PC-3 (cell line): Measurements from ENCODE around the gene KCNK2. TPM values are rescaled to one million over a fixed set of nuclear protein-coding genes. Genes with fewer than 3 reads are reported as not detected.

ENCODE experiments used
- ATAC-seq: fragments of 200-7000 bp; cut with Tn5 transposase; 2 replicates; pipeline ENCODE4 v1.9.1; 2020; ENCODE audit warnings: mild to moderate bottlenecking, moderate library complexity
- BruUV-seq: library from RNA; stranded (reverse); fragments of 400-500 nt; replicated peaks from 2 replicates; lab custom pipeline; 2021; lab: Mats Ljungman, UMichigan
- CTCF ChIA-PET: fragments of 300-600 bp; sonication (Branson Sonifier 250); formaldehyde crosslinking; loops from one replicate; lab custom pipeline; 2022; ENCODE audit warnings: antibody characterized with exemption; lab: Charles Lee
- POLR2A ChIA-PET: fragments of 300-600 bp; sonication (Branson Sonifier 250); formaldehyde crosslinking; loops from one replicate; lab custom pipeline; 2022; ENCODE audit warnings: antibody characterized with exemption; ENCODE audit not compliant: unreplicated experiment; lab: Charles Lee
- DNase-seq: peaks from one replicate; pipeline ENCODE4 v3.0.0-alpha.2; 2015
- H2AFZ ChIP-seq: fragments of 300-600 bp; sonication (generic); 2 replicates; pipeline ENCODE4 v1.6.0; 2016; ENCODE audit warnings: antibody characterized with exemption, low read length
- H3F3A ChIP-seq: fragments of 300-600 bp; sonication (generic); one replicate; pipeline ENCODE4 v1.6.0; 2017; ENCODE audit warnings: antibody characterized with exemption, low read length, control low read depth, mild to moderate bottlenecking; ENCODE audit not compliant: unreplicated experiment
- H3K27ac ChIP-seq: fragments of 300-600 bp; sonication (generic); 2 replicates; pipeline ENCODE4 v1.5.1; 2016; ENCODE audit warnings: mild to moderate bottlenecking, low read length
- H3K27me3 ChIP-seq: fragments of 300-600 bp; sonication (generic); 2 replicates; pipeline ENCODE4 v1.6.1; 2016; ENCODE audit warnings: low read length, mixed read lengths
- H3K36me3 ChIP-seq: fragments of 300-600 bp; sonication (generic); 2 replicates; pipeline ENCODE4 v1.6.1; 2016; ENCODE audit warnings: low read depth, mixed run types, low read length, mixed read lengths
- H3K4me1 ChIP-seq: fragments of 300-600 bp; sonication (generic); 2 replicates; pipeline ENCODE4 v1.5.1; 2016; ENCODE audit warnings: low read length; ENCODE audit not compliant: insufficient read depth
- H3K4me2 ChIP-seq: fragments of 300-600 bp; sonication (generic); 2 replicates; pipeline ENCODE4 v1.6.0; 2016; ENCODE audit warnings: low read length
- H3K4me3 ChIP-seq: fragments of 300-600 bp; sonication (generic); 2 replicates; pipeline ENCODE4 v1.5.1; 2016; ENCODE audit warnings: mild to moderate bottlenecking, low read length, mixed read lengths
- H3K79me2 ChIP-seq: fragments of 300-600 bp; sonication (generic); 2 replicates; pipeline ENCODE4 v1.6.1; 2017; ENCODE audit warnings: low read length, mixed read lengths
- H3K9ac ChIP-seq: fragments of 300-600 bp; sonication (generic); 2 replicates; pipeline ENCODE4 v1.6.0; 2016; ENCODE audit warnings: mild to moderate bottlenecking, low read length
- H3K9me2 ChIP-seq: fragments of 300-600 bp; sonication (generic); replicated peaks from 2 replicates; pipeline ENCODE4 v1.6.1; 2016; ENCODE audit warnings: mixed run types, low read length, mixed read lengths
- H3K9me3 ChIP-seq: fragments of 300-600 bp; sonication (generic); 2 replicates; pipeline ENCODE4 v1.6.1; 2016; ENCODE audit warnings: low read length, mixed read lengths
- H4K20me1 ChIP-seq: fragments of 300-600 bp; sonication (generic); 2 replicates; pipeline ENCODE4 v1.6.1; 2016; ENCODE audit warnings: low read length, mixed read lengths
- EZH2 ChIP-seq: fragments of 300-600 bp; sonication (generic); IDR thresholded peaks from one replicate; pipeline ENCODE4 v1.6.1; 2017; ENCODE audit warnings: antibody characterized with exemption, mild to moderate bottlenecking, low read length; ENCODE audit not compliant: unreplicated experiment
- EZH2phosphoT487 ChIP-seq: fragments of 300-600 bp; sonication (generic); IDR thresholded peaks from 2 replicates; pipeline ENCODE4 v1.6.1; 2018; ENCODE audit warnings: mild to moderate bottlenecking, antibody characterized with exemption, low read length, borderline replicate concordance
- intact Hi-C: fragments of 100-400 bp; cut with micrococcal nuclease; formaldehyde crosslinking; loops from 2 replicates; pipeline ENCODE4 v1.9.0; 2023
- total RNA-seq: library from RNA; depleted of rRNA; stranded (reverse); fragments of >200 nt; gene quantifications from 2 replicates; pipeline ENCODE4 v1.2.3, GENCODE V29; 2014
- TF ChIP-seq, protein P1 (sequence below): fragments of 300-600 bp; sonication (generic); conservative IDR thresholded peaks from 2 replicates; pipeline ENCODE4 v1.5.1; 2017; ENCODE audit warnings: antibody characterized with exemption, low read depth, mild to moderate bottlenecking, low read length

The KCNK2 gene
- total RNA-seq, 1 experiment from 2014 or later = not detected

DNA sequence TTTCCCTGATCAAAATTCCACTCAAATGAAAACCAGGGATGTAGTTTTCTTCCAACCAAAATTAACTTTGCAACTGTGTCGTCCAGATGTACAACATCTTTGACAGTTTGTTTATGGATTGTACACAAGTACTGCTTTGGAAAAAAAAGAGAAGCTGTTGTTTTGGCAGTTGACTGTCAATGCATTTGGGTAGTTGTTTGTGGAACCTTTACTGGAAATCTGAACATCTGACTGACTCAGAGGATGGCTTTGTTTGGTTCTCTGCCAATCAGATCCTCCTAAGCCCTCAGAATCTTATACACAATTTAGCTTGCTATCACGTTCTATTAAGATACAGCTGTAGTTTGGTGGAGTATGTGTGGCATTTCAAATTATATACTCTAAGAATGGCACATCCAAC lies 195.0 kb downstream of the KCNK2 start:
- ATAC-seq = peak; percentile 12

DNA sequence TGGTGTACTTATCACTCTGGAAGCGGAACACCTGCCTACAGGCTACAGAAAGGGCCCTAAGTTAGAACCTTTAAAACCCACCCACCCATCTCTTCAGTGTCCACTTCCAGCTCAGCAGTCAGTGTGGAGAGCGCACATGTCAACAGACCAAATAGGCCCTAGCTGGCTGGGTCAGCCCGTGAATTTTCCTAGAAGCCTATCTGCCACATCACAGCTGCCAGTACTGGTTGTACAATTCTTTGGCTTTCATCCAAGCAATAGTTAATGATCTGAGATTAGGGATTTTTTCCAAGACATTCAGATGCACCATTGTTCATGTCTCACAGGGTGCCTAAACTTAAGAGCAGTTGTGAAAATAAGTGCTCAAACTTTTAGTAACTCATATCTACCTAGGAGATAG lies 197.1 kb downstream of the KCNK2 start:
- H3K27ac ChIP-seq = no peak overlapping the region
- CTCF ChIA-PET = no interaction called here
- BruUV-seq = no TSS peak
- TF ChIP-seq EZH2phosphoT487 (no peak), EZH2 (no peak)
- TF ChIP-seq, protein P1, sequence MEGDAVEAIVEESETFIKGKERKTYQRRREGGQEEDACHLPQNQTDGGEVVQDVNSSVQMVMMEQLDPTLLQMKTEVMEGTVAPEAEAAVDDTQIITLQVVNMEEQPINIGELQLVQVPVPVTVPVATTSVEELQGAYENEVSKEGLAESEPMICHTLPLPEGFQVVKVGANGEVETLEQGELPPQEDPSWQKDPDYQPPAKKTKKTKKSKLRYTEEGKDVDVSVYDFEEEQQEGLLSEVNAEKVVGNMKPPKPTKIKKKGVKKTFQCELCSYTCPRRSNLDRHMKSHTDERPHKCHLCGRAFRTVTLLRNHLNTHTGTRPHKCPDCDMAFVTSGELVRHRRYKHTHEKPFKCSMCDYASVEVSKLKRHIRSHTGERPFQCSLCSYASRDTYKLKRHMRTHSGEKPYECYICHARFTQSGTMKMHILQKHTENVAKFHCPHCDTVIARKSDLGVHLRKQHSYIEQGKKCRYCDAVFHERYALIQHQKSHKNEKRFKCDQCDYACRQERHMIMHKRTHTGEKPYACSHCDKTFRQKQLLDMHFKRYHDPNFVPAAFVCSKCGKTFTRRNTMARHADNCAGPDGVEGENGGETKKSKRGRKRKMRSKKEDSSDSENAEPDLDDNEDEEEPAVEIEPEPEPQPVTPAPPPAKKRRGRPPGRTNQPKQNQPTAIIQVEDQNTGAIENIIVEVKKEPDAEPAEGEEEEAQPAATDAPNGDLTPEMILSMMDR = no peak
- intact Hi-C loops = loop anchor here (10.0 kb wide), 1 partner anchor 315 kb away; no protein-coding TSS in a partner anchor
- DNase-seq (no peak), ATAC-seq (no peak)
- no peaks in the 10 kb centered on the region for H3K36me3 ChIP-seq
- H3F3A ChIP-seq = no peaks in the 10 kb centered on the region
- no peaks in the 10 kb centered on the region for H4K20me1 ChIP-seq
- H3K27me3 ChIP-seq = no peaks in the 10 kb centered on the region
- no peak overlapping the region for H2AFZ ChIP-seq
- no peak overlapping the region for H3K4me2 ChIP-seq
- H3K9me3 ChIP-seq = no peaks in the 10 kb centered on the region
- POLR2A ChIA-PET = no interaction called here
- peaks cover 6% of the 10 kb centered on the region for H3K4me1 ChIP-seq
- H3K4me3 ChIP-seq = no peak overlapping the region
- H3K9ac ChIP-seq = no peak overlapping the region
- no peaks in the 10 kb centered on the region for H3K79me2 ChIP-seq
- no peaks in the 10 kb centered on the region for H3K9me2 ChIP-seq

More for the DNA sequence above, 195.0 kb downstream of the KCNK2 start:
- Histone ChIP-seq H3K9me3 (no peaks in the 10 kb centered on the region), H3K9me2 (no peaks in the 10 kb centered on the region), H3K4me3 (no peak overlapping the region), H3K4me2 (no peak overlapping the region), H3K36me3 (no peaks in the 10 kb centered on the region), H3K4me1 (peaks cover 21% of the 10 kb centered on the region), H4K20me1 (no peaks in the 10 kb centered on the region), H3K9ac (no peak overlapping the region), H3K27ac (no peak overlapping the region), H3K79me2 (no peaks in the 10 kb centered on the region), H3K27me3 (no peaks in the 10 kb centered on the region), H2AFZ (no peak overlapping the region), H3F3A (peaks cover 4% of the 10 kb centered on the region)
- DNase-seq = peak; percentile 48
- POLR2A ChIA-PET = interaction anchor here (0.5 kb wide), 1 partner anchor 564 kb away, joined by 8 read pairs; no protein-coding TSS in a partner anchor
- CTCF ChIA-PET = no interaction called here
- no TSS peak for BruUV-seq
- TF ChIP-seq EZH2 (no peak), EZH2phosphoT487 (no peak)
- TF ChIP-seq, protein P1 = no peak
- intact Hi-C loops = loop anchor here (10.0 kb wide), 1 partner anchor 317 kb away; no protein-coding TSS in a partner anchor

DNA sequence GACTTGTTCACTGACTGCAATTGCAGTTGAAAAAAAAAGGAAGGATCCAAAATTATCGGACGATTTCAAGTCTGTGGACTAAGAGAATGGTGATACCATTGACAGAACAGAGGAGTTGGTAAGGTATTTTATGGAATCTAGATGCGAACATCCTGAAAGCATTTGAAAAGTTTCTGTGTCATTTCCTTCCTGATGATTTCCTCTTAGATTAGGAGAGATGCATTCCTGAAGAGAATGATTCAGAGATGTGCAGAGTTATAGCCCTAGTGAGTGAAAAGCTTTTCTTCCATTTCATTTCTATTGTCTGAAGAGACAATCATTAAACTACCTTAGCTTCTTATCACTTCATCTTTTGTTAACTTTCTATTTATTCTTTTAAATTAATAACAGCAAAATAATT lies 200.0 kb downstream of the KCNK2 start:
- Histone ChIP-seq H3K9me3 (no peaks in the 10 kb centered on the region), H3K79me2 (no peaks in the 10 kb centered on the region), H3K4me3 (no peak overlapping the region), H3K27me3 (no peaks in the 10 kb centered on the region), H3K36me3 (no peaks in the 10 kb centered on the region), H2AFZ (no peak overlapping the region), H4K20me1 (no peaks in the 10 kb centered on the region), H3F3A (no peaks in the 10 kb centered on the region), H3K4me2 (no peak overlapping the region), H3K9ac (no peak overlapping the region), H3K9me2 (no peaks in the 10 kb centered on the region), H3K4me1 (peaks cover 4% of the 10 kb centered on the region; the same call in 1 of the 2 replicates), H3K27ac (no peak overlapping the region)
- intact Hi-C loops = no loop called here
- BruUV-seq = no TSS peak
- ChIA-PET CTCF (no interaction called here), POLR2A (no interaction called here)
- ATAC-seq (peak; percentile 71), DNase-seq (peak; percentile 70)
- TF ChIP-seq EZH2phosphoT487 (no peak), EZH2 (no peak)
- TF ChIP-seq, protein P1 = no peak
